Smooth muscle cell (in vitro differentiated cells): Measurements from ENCODE around the gene DSC1. TPM values are rescaled to one million over a fixed set of nuclear protein-coding genes. Genes with fewer than 3 reads are reported as not detected.
"Not testable (repeated sequence)": the region's sequence is repeated elsewhere in the genome, so short reads cannot be mapped to it uniquely, and the experiment has no call there.

Experiments
- DNase-seq: peaks from one replicate; lab custom pipeline; 2025; ENCODE audit not compliant: unreplicated experiment; lab: John Stamatoyannopoulos, UW
- H2AFZ ChIP-seq: fragments of 200-600 bp; sonication (generic); 2 replicates; pipeline ENCODE4 v1.6.0; 2016; ENCODE audit warnings: antibody characterized with exemption, low read depth, mild to moderate bottlenecking
- H3F3A ChIP-seq: fragments of 200-600 bp; sonication (generic); 2 replicates; pipeline ENCODE4 v1.6.0; 2017; ENCODE audit warnings: antibody characterized with exemption, low read depth
- H3K27ac ChIP-seq: fragments of 200-600 bp; sonication (generic); 2 replicates; pipeline ENCODE4 v1.5.1; 2016; ENCODE audit warnings: low read depth, mild to moderate bottlenecking
- H3K27me3 ChIP-seq: fragments of 200-600 bp; sonication (generic); 2 replicates; pipeline ENCODE4 v1.6.1; 2016; ENCODE audit warnings: low read depth, mild to moderate bottlenecking
- H3K36me3 ChIP-seq: fragments of 200-600 bp; sonication (generic); 2 replicates; pipeline ENCODE4 v1.5.1; 2016; ENCODE audit warnings: low read depth
- H3K4me1 ChIP-seq: fragments of 200-600 bp; sonication (generic); 2 replicates; pipeline ENCODE4 v1.5.1; 2016; ENCODE audit warnings: low read depth
- H3K4me2 ChIP-seq: fragments of 200-600 bp; sonication (generic); 2 replicates; pipeline ENCODE4 v1.6.0; 2016; ENCODE audit warnings: mild to moderate bottlenecking
- H3K4me3 ChIP-seq: fragments of 200-600 bp; sonication (generic); 2 replicates; pipeline ENCODE4 v1.5.1; 2016; ENCODE audit warnings: mild to moderate bottlenecking
- H3K79me2 ChIP-seq: fragments of 200-600 bp; sonication (generic); 2 replicates; pipeline ENCODE4 v1.6.0; 2016; ENCODE audit warnings: low read depth, mild to moderate bottlenecking
- H3K9ac ChIP-seq: fragments of 200-600 bp; sonication (generic); 2 replicates; pipeline ENCODE4 v1.6.0; 2016; ENCODE audit warnings: low read depth
- H3K9me3 ChIP-seq: fragments of 200-600 bp; sonication (generic); replicated peaks from 2 replicates; pipeline ENCODE4 v1.5.1; 2016; ENCODE audit warnings: low read depth
- H4K20me1 ChIP-seq: fragments of 200-600 bp; sonication (generic); 2 replicates; pipeline ENCODE4 v1.6.0; 2016; ENCODE audit warnings: low read depth
- CTCF ChIP-seq: fragments of 200-600 bp; sonication (generic); IDR thresholded peaks from 2 replicates; pipeline ENCODE4 v1.5.1; 2017; ENCODE audit warnings: borderline replicate concordance, mild to moderate bottlenecking, antibody characterized with exemption; ENCODE audit not compliant: insufficient read depth, poor library complexity, severe bottlenecking
- WGBS: methylation state at CpG from one replicate; pipeline ENCODE4 v1.1.7; 2016; ENCODE audit warnings: low lambda C conversion rate; 5-methylcytosine and 5-hydroxymethylcytosine counted together
- polyA plus RNA-seq: library from polyadenylated mRNA; unstranded; fragments of >200 nt; fragmentation: Nextera tagmentation; extraction: Ambion mirVana; gene quantifications from 2 replicates; pipeline ENCODE4 v1.2.1, GENCODE V29; 2016
- total RNA-seq: library from RNA; depleted of rRNA; stranded (reverse); fragments of >200 nt; gene quantifications from 2 replicates; pipeline ENCODE4 v1.2.3, GENCODE V29; 2014

Gene DSC1
- total and polyA plus RNA-seq, 2 experiments from 2014 or later = 5.0 to 54.7 TPM

GRCh38 chr18:31190919-31191318, 28.3 kb upstream of the DSC1 start:
- peak overlapping the region; percentile 48 for H3K27ac ChIP-seq
- no peak overlapping the region for H2AFZ ChIP-seq
- no peak for DNase-seq
- H3F3A ChIP-seq = no peaks in the 10 kb centered on the region
- no peak for TF ChIP-seq CTCF
- no peak overlapping the region for H3K9ac ChIP-seq
- H3K4me3 ChIP-seq = no peak overlapping the region
- WGBS = 58% methylated on average over 2 of the region's 2 CpGs
- no peaks in the 10 kb centered on the region for H4K20me1 ChIP-seq
- H3K4me2 ChIP-seq = no peak overlapping the region
- peaks cover 5% of the 10 kb centered on the region for H3K4me1 ChIP-seq
- H3K36me3 ChIP-seq = no peaks in the 10 kb centered on the region
- H3K79me2 ChIP-seq = no peaks in the 10 kb centered on the region
- H3K27me3 ChIP-seq = no peaks in the 10 kb centered on the region
- H3K9me3 ChIP-seq = no peaks in the 10 kb centered on the region

- Histone ChIP-seq H3F3A (no peaks in the 10 kb centered on the region), H3K27ac (peak overlapping the region; percentile 48), H3K27me3 (no peaks in the 10 kb centered on the region), H3K4me3 (no peak overlapping the region), H3K4me1 (peaks cover 5% of the 10 kb centered on the region), H3K4me2 (no peak overlapping the region), H3K9ac (no peak overlapping the region), H4K20me1 (no peaks in the 10 kb centered on the region), H2AFZ (peak overlapping the region; percentile 60), H3K79me2 (no peaks in the 10 kb centered on the region), H3K9me3 (no peaks in the 10 kb centered on the region), H3K36me3 (no peaks in the 10 kb centered on the region)
- 66% methylated on average over 2 of the region's 2 CpGs for WGBS
- TF ChIP-seq CTCF = no peak
- no peak for DNase-seq
Measured at GRCh38 chr18:31189757-31190156, 27.1 kb upstream of the DSC1 start.

- Histone ChIP-seq H3K9ac (no peak overlapping the region), H3K9me3 (no peaks in the 10 kb centered on the region), H3F3A (no peaks in the 10 kb centered on the region), H3K4me1 (peaks cover 5% of the 10 kb centered on the region), H4K20me1 (no peaks in the 10 kb centered on the region), H3K27ac (no peak overlapping the region), H3K4me3 (no peak overlapping the region), H3K4me2 (no peak overlapping the region), H3K36me3 (no peaks in the 10 kb centered on the region), H3K27me3 (no peaks in the 10 kb centered on the region), H3K79me2 (no peaks in the 10 kb centered on the region), H2AFZ (peak overlapping the region; percentile 26)
- no peak for DNase-seq
- 71% methylated on average over 4 of the region's 4 CpGs for WGBS
- no peak for TF ChIP-seq CTCF
Measured at GRCh38 chr18:31185186-31185950, 22.7 kb upstream of the DSC1 start.

- no peaks in the 10 kb centered on the region for H3K27me3 ChIP-seq
- no peak for TF ChIP-seq CTCF
- WGBS = 87% methylated on average over 2 of the region's 2 CpGs
Measured at GRCh38 chr18:31183302-31183701, 20.6 kb upstream of the DSC1 start.

GRCh38 chr18:31177369-31177768, 14.7 kb upstream of the DSC1 start:
- H3K4me2 ChIP-seq, H3K79me2 ChIP-seq, H3K9me3 ChIP-seq, DNase-seq, H3F3A ChIP-seq, H3K9ac ChIP-seq, H3K4me3 ChIP-seq, H2AFZ ChIP-seq, H4K20me1 ChIP-seq, H3K27me3 ChIP-seq, H3K36me3 ChIP-seq, H3K4me1 ChIP-seq: not testable (repeated sequence)
- 94% methylated on average over 6 of the region's 6 CpGs for WGBS
- H3K27ac ChIP-seq = peak overlapping the region; percentile 42

More at GRCh38 chr18:31183302-31183701, 20.6 kb upstream of the DSC1 start:
- Histone ChIP-seq H3K9me3 (no peaks in the 10 kb centered on the region), H2AFZ (no peak overlapping the region), H3K27ac (no peak overlapping the region), H3K4me2 (no peak overlapping the region), H3K4me1 (no peaks in the 10 kb centered on the region), H4K20me1 (no peaks in the 10 kb centered on the region), H3K36me3 (no peaks in the 10 kb centered on the region), H3K9ac (no peak overlapping the region), H3K79me2 (no peaks in the 10 kb centered on the region), H3F3A (no peaks in the 10 kb centered on the region), H3K4me3 (no peak overlapping the region)
- DNase-seq = no peak
